Cardiac fibroblast (primary cell): ENCODE data around the gene CLTA.
A peak's percentile ranks its signal among the peaks of the same experiment; 100 is the strongest.

Experiments used
- DNase-seq, 2 donors: peaks; one replicate each; pipeline versions ENCODE4 v3.0.0 to v3.0.0-alpha.2; 2010; ENCODE audit warnings: low read depth in 2 of 2
- H3K4me3 ChIP-seq, 2 donors: replicated peaks in 1 of 2; 1 replicate in 1 of 2; 2 replicates in 1 of 2; pipeline ENCODE4 v1.5.1; 2011; ENCODE audit warnings: low read depth in 2 of 2, low read length in 2 of 2, mild to moderate bottlenecking in 2 of 2, moderate library complexity in 1 of 2
- CTCF ChIP-seq: IDR thresholded peaks from one replicate; pipeline ENCODE4 v1.5.1; 2011; ENCODE audit warnings: low read depth, mild to moderate bottlenecking, low read length, inconsistent platforms

CLTA gene

GRCh38 chr9:36258208-36258995 is 67.7 kb downstream of the CLTA start, which contains the start of gene GNE:
Gene GNE (minus strand): TSS chr9:36258448. CDS start chr9:36249355, 9,093 bp downstream.
- peak; percentile 96 to 97 for DNase-seq
- peak within 1 kb of the TSS; percentile 73 to 84 for H3K4me3 ChIP-seq
- TF ChIP-seq CTCF = no peak

- peak in 1 of 2 donors; percentile 18 for DNase-seq
- TF ChIP-seq CTCF = no peak
- H3K4me3 ChIP-seq = peak overlapping the region; percentile 73 to 84
Observed at GRCh38 chr9:36258996-36259533, 68.3 kb downstream of the CLTA start.
